Mucosa of rectum (tissue), 2 donors: ENCODE measurements around the gene TMEM51.
A peak's percentile ranks its signal among the peaks of the same experiment; 100 is the strongest.

Experiments used
- H3K27ac ChIP-seq, 2 donors: one replicate each; pipeline ENCODE4 v1.7.0; 2013; ENCODE audit warnings: inconsistent platforms in 2 of 2, low read depth in 2 of 2, low read length in 2 of 2
- H3K27me3 ChIP-seq, 2 donors: one replicate each; pipeline ENCODE4 v1.7.0; 2013; ENCODE audit warnings: low read length in 2 of 2; ENCODE audit not compliant: control insufficient read depth in 2 of 2, insufficient read depth in 2 of 2
- H3K36me3 ChIP-seq, 2 donors: one replicate each; pipeline ENCODE4 v1.7.0; 2013; ENCODE audit warnings: low read length in 2 of 2; ENCODE audit not compliant: control insufficient read depth in 2 of 2, insufficient read depth in 2 of 2
- H3K4me1 ChIP-seq, 2 donors: one replicate each; pipeline ENCODE4 v1.7.0; 2013; ENCODE audit warnings: low read length in 2 of 2, mild to moderate bottlenecking in 1 of 2; ENCODE audit not compliant: control insufficient read depth in 2 of 2, insufficient read depth in 2 of 2
- H3K4me3 ChIP-seq, 2 donors: one replicate each; pipeline ENCODE4 v1.7.0; 2013; ENCODE audit warnings: low read length in 2 of 2
- H3K9ac ChIP-seq, 2 donors: one replicate each; pipeline ENCODE4 v1.7.0; 2013; ENCODE audit warnings: low read length in 2 of 2, low read depth in 1 of 2, mild to moderate bottlenecking in 1 of 2
- H3K9me3 ChIP-seq, 2 donors: one replicate each; pipeline ENCODE4 v1.7.0; 2013; ENCODE audit warnings: low read length in 2 of 2; ENCODE audit not compliant: control insufficient read depth in 2 of 2
- donor health status: healthy.
- donor health status: Normal muscosa, but diverticular disease.

The TMEM51 gene

DNA sequence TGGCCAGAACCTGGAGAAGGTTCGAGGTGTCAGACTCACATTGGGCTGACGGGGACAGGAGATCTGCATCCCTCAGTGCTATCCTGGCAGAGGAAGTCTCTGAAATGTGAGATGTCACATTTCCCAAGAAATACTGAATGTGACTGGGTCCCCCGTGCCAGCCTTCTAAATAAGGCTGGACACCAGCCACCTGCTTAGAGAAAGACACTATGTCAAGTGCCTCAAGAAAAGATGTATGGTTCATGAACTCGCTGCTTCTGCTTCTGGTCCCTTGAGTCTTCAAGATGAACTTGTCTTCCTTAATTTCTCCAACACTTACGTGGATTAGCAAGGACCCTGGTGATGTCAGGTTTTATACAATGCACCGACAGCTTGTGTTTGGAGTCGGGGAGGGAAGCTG, 51.4 kb downstream of the TMEM51 start:
- Histone ChIP-seq H3K4me1 (peaks cover 22 to 30% of the 10 kb centered on the region in 2 donors), H3K27me3 (no peaks in the 10 kb centered on the region), H3K9ac (no peak overlapping the region), H3K36me3 (no peaks in the 10 kb centered on the region), H3K27ac (no peak overlapping the region), H3K4me3 (no peak overlapping the region), H3K9me3 (no peaks in the 10 kb centered on the region)

- Histone ChIP-seq H3K4me1 (peaks cover 16 to 22% of the 10 kb centered on the region in 2 donors), H3K4me3 (no peak overlapping the region), H3K36me3 (no peaks in the 10 kb centered on the region), H3K9me3 (no peaks in the 10 kb centered on the region), H3K9ac (no peak overlapping the region), H3K27me3 (no peaks in the 10 kb centered on the region), H3K27ac (no peak overlapping the region)
Measured at GRCh38 chr1:15205586-15206346, 52.2 kb downstream of the TMEM51 start.

DNA sequence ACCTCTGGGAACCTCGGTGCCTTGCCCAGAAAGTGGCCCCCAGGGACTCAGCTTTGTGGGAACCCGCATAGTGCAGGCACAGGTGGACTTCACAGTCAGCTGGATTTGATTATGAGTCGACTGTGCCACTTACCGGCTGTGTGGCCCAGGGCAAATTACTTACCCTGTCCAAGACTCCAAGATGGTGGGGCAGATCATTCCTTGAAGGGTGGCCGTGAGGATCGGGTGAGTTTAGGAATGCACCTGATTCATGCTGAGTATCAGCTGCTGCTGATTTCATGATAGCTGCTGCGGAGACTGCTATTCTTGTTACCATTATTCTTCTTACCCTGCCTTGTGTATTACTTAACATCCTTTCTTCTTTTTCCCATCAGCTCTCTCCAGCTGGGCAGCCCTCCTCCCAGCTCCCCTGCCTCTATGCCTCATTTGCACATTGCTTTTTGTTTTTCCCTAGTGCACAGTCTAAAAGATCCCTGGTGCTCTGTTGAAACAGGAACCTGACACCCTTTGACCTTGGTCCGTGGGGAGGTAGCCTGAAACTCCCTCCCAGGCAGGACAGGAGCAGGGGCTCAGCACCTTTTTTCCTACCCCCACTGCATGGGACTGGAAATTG, 53.0 kb downstream of the TMEM51 start:
- Histone ChIP-seq H3K27ac (no peak overlapping the region), H3K9me3 (no peaks in the 10 kb centered on the region), H3K36me3 (no peaks in the 10 kb centered on the region), H3K4me1 (peaks cover 10 to 16% of the 10 kb centered on the region in 2 donors), H3K9ac (no peak overlapping the region), H3K4me3 (no peak overlapping the region), H3K27me3 (no peaks in the 10 kb centered on the region)

DNA sequence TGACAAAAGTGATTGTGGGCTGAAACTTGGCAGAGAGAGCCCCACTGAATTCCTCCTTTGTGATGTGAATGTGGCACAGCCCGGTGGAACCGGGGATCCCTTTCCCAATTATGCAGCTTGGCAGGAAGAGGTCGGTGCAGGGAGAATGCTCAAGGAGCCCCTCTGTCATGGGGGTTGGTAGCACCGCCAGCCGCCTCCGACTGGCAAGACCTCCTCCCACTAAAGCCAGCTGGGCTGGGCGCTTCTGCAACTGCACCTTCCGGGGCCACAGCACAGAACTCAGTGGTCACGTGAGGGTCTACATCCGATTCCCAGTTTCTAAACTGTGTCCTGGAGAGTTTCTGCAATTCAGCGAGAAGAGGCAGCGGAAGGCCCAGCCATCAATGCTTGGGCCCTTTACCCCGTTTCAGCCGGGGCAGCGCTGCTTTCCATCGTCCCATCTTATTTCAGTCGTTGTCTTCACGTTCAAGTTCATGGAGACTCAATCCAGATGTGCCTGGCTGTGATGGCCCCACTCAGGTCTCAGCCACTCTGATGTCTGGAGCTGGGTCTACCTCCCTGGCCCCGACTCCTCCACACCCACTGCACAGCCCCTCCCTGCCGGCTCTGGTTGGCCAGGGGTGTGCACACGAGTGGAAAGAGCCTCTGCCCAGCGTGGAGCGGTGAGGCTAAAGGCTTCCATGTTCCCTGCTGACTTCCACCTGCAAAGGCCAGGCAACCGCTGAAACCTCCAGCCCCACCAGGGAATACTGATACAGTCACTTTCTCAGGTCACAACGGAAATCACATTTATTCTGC, 53.7 kb downstream of the TMEM51 start:
- Histone ChIP-seq H3K27me3 (no peaks in the 10 kb centered on the region), H3K4me3 (no peak overlapping the region), H3K4me1 (peaks cover 6 to 9% of the 10 kb centered on the region in 2 donors), H3K9me3 (no peaks in the 10 kb centered on the region), H3K36me3 (no peaks in the 10 kb centered on the region), H3K27ac (no peak overlapping the region), H3K9ac (no peak overlapping the region)

DNA sequence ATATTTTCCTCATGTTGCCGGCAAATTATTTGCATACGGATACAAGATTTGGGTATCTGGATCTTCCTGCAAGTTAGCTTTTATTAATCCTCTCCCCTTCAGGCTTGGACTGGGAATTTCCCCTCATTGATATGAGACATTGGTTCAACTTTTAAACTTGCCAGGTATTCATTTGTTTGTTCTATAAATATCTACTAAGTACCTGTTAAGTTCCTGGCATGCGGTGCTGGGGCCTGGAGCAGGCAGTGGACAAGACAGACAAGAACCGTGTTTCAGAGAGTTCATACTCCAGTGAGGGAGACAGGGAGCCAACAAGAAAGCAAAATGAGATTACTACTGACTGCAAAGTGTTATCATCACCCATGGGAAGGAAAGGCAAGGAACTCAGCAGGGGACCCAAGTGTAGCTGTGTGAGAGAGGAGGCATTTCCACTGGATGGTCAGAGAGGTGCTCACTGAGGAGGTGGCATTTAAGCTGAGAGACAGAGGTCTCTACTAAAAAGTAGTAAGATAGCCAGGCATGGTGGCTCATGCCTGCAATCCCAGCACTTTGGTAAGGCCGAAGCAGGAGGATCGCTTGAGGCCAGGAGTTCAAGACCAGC, 54.4 kb downstream of the TMEM51 start:
- peaks cover 0 to 2% of the 10 kb centered on the region in 2 donors for H3K36me3 ChIP-seq
- no peaks in the 10 kb centered on the region for H3K9me3 ChIP-seq
- H3K4me1 ChIP-seq = peaks cover 4 to 9% of the 10 kb centered on the region in 2 donors
- H3K4me3 ChIP-seq = no peak overlapping the region
- no peak overlapping the region for H3K9ac ChIP-seq
- H3K27ac ChIP-seq = no peak overlapping the region
- no peaks in the 10 kb centered on the region for H3K27me3 ChIP-seq

DNA sequence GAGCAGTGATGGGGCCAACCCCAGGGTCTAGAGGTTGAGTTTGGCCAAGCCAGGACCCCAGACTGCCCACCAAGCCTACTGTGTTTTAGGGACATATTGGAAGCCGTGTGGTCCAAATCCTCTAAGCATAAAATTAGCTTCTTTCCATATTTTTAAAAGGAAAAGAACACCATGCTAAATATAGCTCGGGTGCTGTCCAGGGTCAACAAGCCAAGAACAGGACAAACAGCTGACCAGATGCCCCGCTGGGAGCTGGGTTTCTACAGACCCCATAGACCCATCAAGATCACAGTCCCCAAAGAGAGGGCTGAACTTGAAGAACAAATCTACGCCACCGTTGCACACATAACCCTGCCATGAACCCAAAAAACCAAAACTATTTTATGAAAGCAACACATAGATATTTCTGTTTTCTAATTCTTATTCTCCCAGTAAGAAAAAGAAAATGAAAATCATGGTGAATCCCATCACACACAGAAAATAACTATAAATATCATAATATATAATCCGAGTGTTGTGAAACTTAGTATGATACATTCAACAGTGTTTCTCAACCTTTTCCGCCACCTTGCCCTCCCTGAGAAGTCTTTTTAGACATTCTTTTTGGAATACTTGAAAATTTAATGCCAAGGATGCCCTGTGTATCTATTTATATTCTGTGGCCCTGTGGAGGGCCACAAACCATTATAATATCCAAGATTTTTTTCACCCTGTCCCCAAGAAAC, 57.3 kb downstream of the TMEM51 start:
- Histone ChIP-seq H3K27me3 (no peaks in the 10 kb centered on the region), H3K9ac (no peak overlapping the region), H3K4me3 (no peak overlapping the region), H3K4me1 (peaks cover 11 to 16% of the 10 kb centered on the region in 2 donors), H3K36me3 (peaks cover 0 to 2% of the 10 kb centered on the region in 2 donors), H3K9me3 (no peaks in the 10 kb centered on the region), H3K27ac (no peak overlapping the region)

DNA sequence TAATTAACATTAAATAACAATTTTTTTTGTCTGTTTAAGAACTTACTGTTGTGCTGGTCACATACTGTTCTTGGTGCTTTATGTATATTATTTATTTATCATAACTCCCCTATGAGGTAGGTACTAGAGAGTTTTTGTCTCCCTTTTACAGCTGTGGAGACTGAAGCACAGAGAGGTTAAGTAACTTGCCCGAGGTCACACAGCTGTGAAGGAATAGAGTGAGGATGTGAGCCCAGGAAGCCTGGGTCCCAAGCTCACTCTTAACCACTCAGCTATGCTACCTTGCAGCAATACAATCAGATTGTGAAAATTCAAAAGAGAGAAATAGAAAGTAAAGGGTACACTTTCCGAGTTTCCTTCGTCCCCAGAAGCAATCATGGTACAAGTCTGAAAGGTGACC, 57.9 kb downstream of the TMEM51 start:
- H3K36me3 ChIP-seq = peaks cover 0 to 2% of the 10 kb centered on the region in 2 donors
- no peaks in the 10 kb centered on the region for H3K27me3 ChIP-seq
- no peak overlapping the region for H3K27ac ChIP-seq
- no peak overlapping the region for H3K9ac ChIP-seq
- H3K4me1 ChIP-seq = peaks cover 11 to 16% of the 10 kb centered on the region in 2 donors
- no peaks in the 10 kb centered on the region for H3K9me3 ChIP-seq
- H3K4me3 ChIP-seq = no peak overlapping the region

- no peak overlapping the region for H3K4me3 ChIP-seq
- peaks cover 11 to 16% of the 10 kb centered on the region in 2 donors for H3K4me1 ChIP-seq
- H3K27ac ChIP-seq = peak overlapping the region; percentile 2 to 39
- H3K27me3 ChIP-seq = no peaks in the 10 kb centered on the region
- H3K9ac ChIP-seq = no peak overlapping the region
- peaks cover 0 to 2% of the 10 kb centered on the region in 2 donors for H3K36me3 ChIP-seq
- H3K9me3 ChIP-seq = no peaks in the 10 kb centered on the region
Measured at GRCh38 chr1:15212216-15212953, 58.8 kb downstream of the TMEM51 start.

DNA sequence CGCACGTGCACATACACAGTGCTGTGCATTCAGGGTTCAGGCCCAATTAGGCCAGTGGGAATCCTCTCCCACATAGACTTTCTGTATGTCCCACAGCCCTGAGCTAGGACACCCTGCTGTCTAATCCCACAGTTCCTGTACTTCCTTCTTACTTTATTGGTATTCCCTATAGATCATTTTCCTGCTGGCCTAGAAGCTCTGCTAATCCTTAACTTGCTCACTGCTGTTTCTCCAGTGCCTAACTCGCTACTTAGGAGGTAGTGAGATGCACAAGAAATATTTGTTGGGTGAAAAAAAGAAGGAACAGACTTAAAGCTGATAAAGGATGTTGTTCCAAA, 59.4 kb downstream of the TMEM51 start:
- peaks cover 11 to 16% of the 10 kb centered on the region in 2 donors for H3K4me1 ChIP-seq
- no peaks in the 10 kb centered on the region for H3K9me3 ChIP-seq
- peaks cover 0 to 2% of the 10 kb centered on the region in 2 donors for H3K36me3 ChIP-seq
- H3K4me3 ChIP-seq = no peak overlapping the region
- H3K27ac ChIP-seq = peak overlapping the region; percentile 2 to 39
- no peak overlapping the region for H3K9ac ChIP-seq
- H3K27me3 ChIP-seq = no peaks in the 10 kb centered on the region
